Measurements from ENCODE around the gene PI4K2A.

Gene PI4K2A

DNA sequence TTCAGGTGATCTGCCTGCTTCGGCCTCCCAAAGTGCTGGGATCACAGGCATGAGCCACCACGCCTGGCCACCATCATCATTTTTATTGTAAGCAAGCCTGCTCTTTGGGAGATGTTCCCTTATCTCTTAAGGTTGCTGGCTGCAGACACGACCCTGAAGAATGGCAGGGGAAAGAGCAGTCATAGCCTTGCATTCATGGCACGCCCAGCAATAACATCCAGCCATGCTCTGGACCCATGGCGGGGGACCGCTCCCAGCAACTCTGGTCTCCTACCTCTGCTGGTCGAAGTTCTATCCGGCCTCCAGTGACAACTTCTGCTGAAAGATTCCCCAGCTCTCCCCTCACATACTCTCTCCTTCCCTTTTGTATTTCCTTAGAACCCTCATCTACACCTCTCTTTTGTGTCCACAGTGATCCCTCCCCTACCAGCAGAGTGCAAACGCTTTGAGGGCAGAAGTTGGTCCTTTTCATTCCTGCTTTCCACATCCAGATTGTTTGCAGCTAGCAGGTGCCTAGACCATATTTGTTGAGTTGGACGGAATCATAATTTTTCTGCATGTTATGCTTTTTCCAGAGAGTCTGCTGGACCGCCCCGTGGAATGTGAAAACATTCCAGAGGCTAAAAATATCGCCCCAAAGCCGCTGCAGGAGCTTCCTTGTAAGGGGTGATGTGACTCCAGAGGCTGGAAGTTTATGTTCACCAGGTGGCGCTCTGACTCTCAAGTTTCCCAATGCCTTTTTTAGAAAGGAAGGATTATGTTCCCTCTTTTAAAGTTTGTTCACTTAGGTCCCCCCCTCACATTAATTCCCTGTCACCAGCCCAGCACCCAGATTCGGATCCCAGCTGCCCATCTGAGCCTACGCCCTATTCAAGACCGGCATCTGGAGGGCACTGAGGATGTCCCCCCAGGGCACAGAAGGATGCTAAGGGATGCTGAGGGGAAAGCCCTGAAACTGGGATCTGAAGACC, 68.8 kb downstream of the PI4K2A start:
- POLR2A ChIA-PET = interaction anchor here (0.7 to 1.6 kb wide), 4 partner anchors 17 to 27 kb away, joined by 3 to 7 read pairs (median 3); partner anchors contain the start of genes AVPI1 and ZFYVE27
- Histone ChIP-seq H3K4me1 (ENCODE audit: control insufficient read depth, insufficient read depth, low read length) (no peaks in the 10 kb centered on the region), H3K4me3 (ENCODE audit: low read depth, low read length) (no peak overlapping the region), H3K27ac (ENCODE audit: extremely low read depth, low read depth, low read length) (no peak overlapping the region), H3K9me3 (ENCODE audit: control insufficient read depth, insufficient read depth, low read depth, low read length) (no peaks in the 10 kb centered on the region), H3K36me3 (ENCODE audit: control insufficient read depth in 2 of 2, insufficient read depth in 1 of 2, low read length in 2 of 2) (no peaks in the 10 kb centered on the region)
- CTCF ChIA-PET = interaction anchor here (0.6 to 20.4 kb wide), 26 partner anchors 7 to 1517 kb away, joined by 3 to 487 read pairs (median 5); partner anchors contain the start of genes AVPI1 and ZFYVE27
- TF ChIP-seq ZBTB8A (tag by site-specific recombination; IDR thresholded peaks at IDR 0.05) = peak; percentile 35; the same call in 1 of the 2 replicates
- no peak for TF ChIP-seq ZNF221 (tag by site-specific recombination; IDR thresholded peaks at IDR 0.05; ENCODE audit: borderline replicate concordance)
- 0 out of 2 replicates have a peak, but pooled peaks have one; percentile 40 for TF ChIP-seq IKZF3 (tag by site-specific recombination; IDR thresholded peaks at IDR 0.05)
- TF ChIP-seq ZBTB17 (tag by site-specific recombination; IDR thresholded peaks at IDR 0.05) = no peak
- no peak for TF ChIP-seq ZNF791 (tag by site-specific recombination; IDR thresholded peaks at IDR 0.05)
- no peak for TF ChIP-seq HOXC10 (CRISPR knock-in tag; IDR thresholded peaks at IDR 0.05)
- TF ChIP-seq, protein P1, sequence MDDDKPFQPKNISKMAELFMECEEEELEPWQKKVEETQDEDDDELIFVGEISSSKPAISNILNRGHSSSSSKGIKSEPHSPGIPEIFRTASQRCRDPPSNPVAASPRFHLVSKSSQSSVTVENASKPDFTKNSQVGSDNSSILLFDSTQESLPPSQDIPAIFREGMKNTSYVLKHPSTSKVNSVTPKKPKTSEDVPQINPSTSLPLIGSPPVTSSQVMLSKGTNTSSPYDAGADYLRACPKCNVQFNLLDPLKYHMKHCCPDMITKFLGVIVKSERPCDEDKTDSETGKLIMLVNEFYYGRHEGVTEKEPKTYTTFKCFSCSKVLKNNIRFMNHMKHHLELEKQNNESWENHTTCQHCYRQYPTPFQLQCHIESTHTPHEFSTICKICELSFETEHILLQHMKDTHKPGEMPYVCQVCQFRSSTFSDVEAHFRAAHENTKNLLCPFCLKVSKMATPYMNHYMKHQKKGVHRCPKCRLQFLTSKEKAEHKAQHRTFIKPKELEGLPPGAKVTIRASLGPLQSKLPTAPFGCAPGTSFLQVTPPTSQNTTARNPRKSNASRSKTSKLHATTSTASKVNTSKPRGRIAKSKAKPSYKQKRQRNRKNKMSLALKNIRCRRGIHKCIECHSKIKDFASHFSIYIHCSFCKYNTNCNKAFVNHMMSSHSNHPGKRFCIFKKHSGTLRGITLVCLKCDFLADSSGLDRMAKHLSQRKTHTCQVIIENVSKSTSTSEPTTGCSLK (tag by site-specific recombination; IDR thresholded peaks at IDR 0.05) = no peak
- no peak for TF ChIP-seq KLF8 (tag by site-specific recombination; IDR thresholded peaks at IDR 0.05)
- TF ChIP-seq GLIS1 (tag by site-specific recombination; IDR thresholded peaks at IDR 0.05) = peak; percentile 9; the same call in 1 of the 2 replicates
- peak; percentile 50 for TF ChIP-seq ZNF654 (tag by site-specific recombination; IDR thresholded peaks at IDR 0.05; ENCODE audit: low read depth)
- no peak for TF ChIP-seq ZNF211 (tag by site-specific recombination; IDR thresholded peaks at IDR 0.05; ENCODE audit: low read depth)
- TF ChIP-seq ZNF707 (tag by site-specific recombination; IDR thresholded peaks at IDR 0.05) = no peak
- peak; percentile 71 for TF ChIP-seq ZNF366 (tag by site-specific recombination; conservative IDR thresholded peaks at IDR 0.05)
- no peak for TF ChIP-seq ZNF394 (tag by site-specific recombination; IDR thresholded peaks at IDR 0.05; ENCODE audit: borderline replicate concordance)
- TF ChIP-seq ZNF341 (tag by site-specific recombination; IDR thresholded peaks at IDR 0.05; ENCODE audit: low read depth) = no peak
- no peak for TF ChIP-seq ZXDB (tag by site-specific recombination; IDR thresholded peaks at IDR 0.05)
- TF ChIP-seq, protein P2, sequence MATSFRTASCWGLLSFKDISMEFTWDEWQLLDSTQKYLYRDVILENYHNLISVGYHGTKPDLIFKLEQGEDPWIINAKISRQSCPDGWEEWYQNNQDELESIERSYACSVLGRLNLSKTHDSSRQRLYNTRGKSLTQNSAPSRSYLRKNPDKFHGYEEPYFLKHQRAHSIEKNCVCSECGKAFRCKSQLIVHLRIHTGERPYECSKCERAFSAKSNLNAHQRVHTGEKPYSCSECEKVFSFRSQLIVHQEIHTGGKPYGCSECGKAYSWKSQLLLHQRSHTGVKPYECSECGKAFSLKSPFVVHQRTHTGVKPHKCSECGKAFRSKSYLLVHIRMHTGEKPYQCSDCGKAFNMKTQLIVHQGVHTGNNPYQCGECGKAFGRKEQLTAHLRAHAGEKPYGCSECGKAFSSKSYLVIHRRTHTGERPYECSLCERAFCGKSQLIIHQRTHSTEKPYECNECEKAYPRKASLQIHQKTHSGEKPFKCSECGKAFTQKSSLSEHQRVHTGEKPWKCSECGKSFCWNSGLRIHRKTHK (tag by site-specific recombination; IDR thresholded peaks at IDR 0.05) = no peak
- TF ChIP-seq, protein P3, sequence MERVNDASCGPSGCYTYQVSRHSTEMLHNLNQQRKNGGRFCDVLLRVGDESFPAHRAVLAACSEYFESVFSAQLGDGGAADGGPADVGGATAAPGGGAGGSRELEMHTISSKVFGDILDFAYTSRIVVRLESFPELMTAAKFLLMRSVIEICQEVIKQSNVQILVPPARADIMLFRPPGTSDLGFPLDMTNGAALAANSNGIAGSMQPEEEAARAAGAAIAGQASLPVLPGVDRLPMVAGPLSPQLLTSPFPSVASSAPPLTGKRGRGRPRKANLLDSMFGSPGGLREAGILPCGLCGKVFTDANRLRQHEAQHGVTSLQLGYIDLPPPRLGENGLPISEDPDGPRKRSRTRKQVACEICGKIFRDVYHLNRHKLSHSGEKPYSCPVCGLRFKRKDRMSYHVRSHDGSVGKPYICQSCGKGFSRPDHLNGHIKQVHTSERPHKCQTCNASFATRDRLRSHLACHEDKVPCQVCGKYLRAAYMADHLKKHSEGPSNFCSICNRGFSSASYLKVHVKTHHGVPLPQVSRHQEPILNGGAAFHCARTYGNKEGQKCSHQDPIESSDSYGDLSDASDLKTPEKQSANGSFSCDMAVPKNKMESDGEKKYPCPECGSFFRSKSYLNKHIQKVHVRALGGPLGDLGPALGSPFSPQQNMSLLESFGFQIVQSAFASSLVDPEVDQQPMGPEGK (tag by site-specific recombination; IDR thresholded peaks at IDR 0.05) = no peak
- TF ChIP-seq ZBTB20 (tag by site-specific recombination; IDR thresholded peaks at IDR 0.05) = no peak
